Activated T-helper 1 cell treated with anti-CD3 and anti-CD28 coated beads, Interleukin-2, amount 50 U/mL, for 16 hours (primary cell): ENCODE data around the gene ELOVL5.
"Not testable (repeated sequence)": the region's sequence is repeated elsewhere in the genome, so short reads cannot be mapped to it uniquely, and the experiment has no call there.

Experiments used
- DNase-seq, 2 donors: peaks; one replicate each; pipeline ENCODE4 v3.0.0-alpha.2; 2020; ENCODE audit warnings: low read depth in 1 of 2, low spot score in 1 of 2

Gene ELOVL5

GRCh38 chr6:53330137-53330536 lies 18.6 kb downstream of the ELOVL5 start:
- DNase-seq = no peak

- no peak for DNase-seq
Measured at GRCh38 chr6:53328375-53328774, 20.4 kb downstream of the ELOVL5 start.

- DNase-seq = no peak
Measured at GRCh38 chr6:53327017-53327395, 21.7 kb downstream of the ELOVL5 start.

- no peak for DNase-seq
Measured at GRCh38 chr6:53326372-53327016, 22.3 kb downstream of the ELOVL5 start.

- no peak for DNase-seq
Measured at GRCh38 chr6:53325785-53326184, 23.0 kb downstream of the ELOVL5 start.

GRCh38 chr6:53322188-53323029 lies 26.3 kb downstream of the ELOVL5 start:
- no peak for DNase-seq

- no peak for DNase-seq
Measured at GRCh38 chr6:53321701-53322100, 27.0 kb downstream of the ELOVL5 start.

- no peak for DNase-seq
Measured at GRCh38 chr6:53320964-53321363, 27.8 kb downstream of the ELOVL5 start.

- DNase-seq = no peak
Measured at GRCh38 chr6:53318429-53318828, 30.3 kb downstream of the ELOVL5 start.

GRCh38 chr6:53317861-53318260 lies 30.9 kb downstream of the ELOVL5 start:
- no peak for DNase-seq

GRCh38 chr6:53317299-53317698 lies 31.5 kb downstream of the ELOVL5 start:
- DNase-seq = not testable (repeated sequence)

GRCh38 chr6:53316142-53316541 lies 32.6 kb downstream of the ELOVL5 start:
- DNase-seq = no peak

- no peak for DNase-seq
Measured at GRCh38 chr6:53315086-53315724, 33.5 kb downstream of the ELOVL5 start.

GRCh38 chr6:53313784-53314400 lies 34.9 kb downstream of the ELOVL5 start:
- DNase-seq = no peak

- no peak for DNase-seq
Measured at GRCh38 chr6:53312355-53312754, 36.4 kb downstream of the ELOVL5 start.

- DNase-seq = no peak
Measured at GRCh38 chr6:53311586-53311935, 37.2 kb downstream of the ELOVL5 start.

GRCh38 chr6:53310771-53311585 lies 37.8 kb downstream of the ELOVL5 start:
- no peak for DNase-seq

GRCh38 chr6:53309901-53310300 lies 38.8 kb downstream of the ELOVL5 start:
- no peak for DNase-seq

GRCh38 chr6:53309059-53309900 lies 39.5 kb downstream of the ELOVL5 start:
- no peak for DNase-seq

- DNase-seq = no peak
Measured at GRCh38 chr6:53306819-53307347, 41.9 kb downstream of the ELOVL5 start.
